Measurements from ENCODE around the gene NPY2R.

The NPY2R gene

GRCh38 chr4:155248002-155248896 lies 39.8 kb downstream of the NPY2R start:
- DNase-seq (ENCODE audit: low spot score) (no peak), FAIRE-seq (no peak)

GRCh38 chr4:155249016-155249566 lies 40.7 kb downstream of the NPY2R start:
- no peak for DNase-seq (ENCODE audit: low spot score)
- FAIRE-seq: no peak

- DNase-seq (ENCODE audit: low spot score) (no peak), FAIRE-seq (no peak)
Observed at GRCh38 chr4:155252327-155252726, 43.9 kb downstream of the NPY2R start.

- DNase-seq (ENCODE audit: low spot score): no peak
- FAIRE-seq: no peak
Observed at GRCh38 chr4:155263480-155263879, 55.0 kb downstream of the NPY2R start.

- FAIRE-seq (no peak), DNase-seq (ENCODE audit: low spot score) (no peak)
Observed at GRCh38 chr4:155265113-155265512, 56.7 kb downstream of the NPY2R start.
